Gastroesophageal sphincter (tissue), 4 donors: ENCODE results near the gene PRDX1. TPM values are rescaled to one million over a fixed set of nuclear protein-coding genes. Genes with fewer than 3 reads are reported as not detected.

Source experiments
- ATAC-seq: fragments of 150-250 bp; one replicate; pipeline ENCODE4 v1.9.1; 2016; ENCODE audit warnings: mild to moderate bottlenecking, moderate library complexity
- H3K27ac ChIP-seq, 4 donors: fragments of 200-600 bp; sonication (generic) in 3 of 4; 1 replicate in 3 of 4; 2 replicates in 1 of 4; pipeline ENCODE4 v1.5.1; 2016 to 2019
- H3K27me3 ChIP-seq: fragments of 200-600 bp; sonication (generic); one replicate; pipeline ENCODE4 v1.5.1; 2019
- H3K36me3 ChIP-seq, 2 donors: fragments of 200-600 bp; sonication (generic); one replicate each; pipeline ENCODE4 v1.5.1; 2019; ENCODE audit warnings: control low read depth in 1 of 2
- H3K4me1 ChIP-seq, 3 donors: fragments of 200-600 bp; sonication (generic); 1 replicate in 2 of 3; 2 replicates in 1 of 3; pipeline ENCODE4 v1.5.1; 2016 to 2019; ENCODE audit warnings: control low read depth in 2 of 3
- H3K4me3 ChIP-seq, 2 donors: fragments of 200-600 bp; sonication (generic); one replicate each; pipeline ENCODE4 v1.5.1; 2019; ENCODE audit warnings: mild to moderate bottlenecking in 1 of 2, moderate library complexity in 1 of 2
- H3K9me3 ChIP-seq, 3 donors: fragments of 200-600 bp; sonication (generic); one replicate each; pipeline ENCODE4 v1.5.1; 2017 to 2019; ENCODE audit warnings: control low read depth in 2 of 3
- EP300 ChIP-seq: sonication (generic); formaldehyde crosslinking; IDR thresholded peaks from one replicate; pipeline ENCODE4 v1.6.1; 2017; ENCODE audit warnings: antibody characterized with exemption, mild to moderate bottlenecking
- POLR2A ChIP-seq, 2 donors: fragments of 450-650 bp; IDR thresholded peaks; one replicate each; pipeline ENCODE4 v1.6.1; 2017; ENCODE audit warnings: antibody characterized with exemption in 2 of 2, mild to moderate bottlenecking in 2 of 2, moderate library complexity in 1 of 2
- POLR2AphosphoS5 ChIP-seq: sonication (generic); formaldehyde crosslinking; IDR thresholded peaks from one replicate; pipeline ENCODE4 v1.6.1; 2017; ENCODE audit warnings: antibody characterized with exemption
- WGBS, 2 donors: methylation state at CpG; one replicate each; pipeline ENCODE4 v1.1.5; 2018; ENCODE audit warnings: low coverage in 1 of 2; 5-methylcytosine and 5-hydroxymethylcytosine counted together
- total RNA-seq, 4 donors: library from RNA; depleted of rRNA; stranded (reverse); fragments of >200 nt; gene quantifications; one replicate each; pipeline ENCODE4 v1.1.0, GENCODE V29; 2016
- TF ChIP-seq, protein P1 (sequence below), 4 experiments: fragments of 200-600 bp in 2 of 4; fragments of 450-650 bp in 2 of 4; sonication (generic) in 1 of 4; IDR thresholded peaks; one replicate each; pipeline ENCODE4 v1.5.1; 2017 to 2019; ENCODE audit warnings: antibody characterized with exemption in 4 of 4, mild to moderate bottlenecking in 2 of 4, moderate library complexity in 2 of 4

PRDX1 gene
- total RNA-seq, 4 donors from 2014 or later: 305 to 575 (median 359) TPM

DNA sequence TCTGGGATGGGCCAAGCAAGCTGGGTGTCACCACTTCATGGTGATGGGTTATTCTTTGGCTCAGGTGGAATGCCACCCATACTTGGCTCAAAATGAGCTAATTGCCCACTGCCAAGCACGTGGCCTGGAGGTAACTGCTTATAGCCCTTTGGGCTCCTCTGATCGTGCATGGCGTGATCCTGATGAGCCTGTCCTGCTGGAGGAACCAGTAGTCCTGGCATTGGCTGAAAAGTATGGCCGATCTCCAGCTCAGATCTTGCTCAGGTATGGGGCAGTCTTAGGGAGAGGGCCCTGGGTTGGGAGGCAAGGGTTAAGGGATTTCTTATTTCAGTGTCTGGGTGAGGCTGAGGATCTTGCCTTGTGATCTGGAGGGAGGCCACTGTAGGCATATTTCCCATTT lies 46.7 kb upstream of the PRDX1 start:
- Histone ChIP-seq H3K36me3 (peaks cover 0 to 52% of the 10 kb centered on the region in 2 donors), H3K27ac (no peak overlapping the region), H3K27me3 (no peaks in the 10 kb centered on the region)

DNA sequence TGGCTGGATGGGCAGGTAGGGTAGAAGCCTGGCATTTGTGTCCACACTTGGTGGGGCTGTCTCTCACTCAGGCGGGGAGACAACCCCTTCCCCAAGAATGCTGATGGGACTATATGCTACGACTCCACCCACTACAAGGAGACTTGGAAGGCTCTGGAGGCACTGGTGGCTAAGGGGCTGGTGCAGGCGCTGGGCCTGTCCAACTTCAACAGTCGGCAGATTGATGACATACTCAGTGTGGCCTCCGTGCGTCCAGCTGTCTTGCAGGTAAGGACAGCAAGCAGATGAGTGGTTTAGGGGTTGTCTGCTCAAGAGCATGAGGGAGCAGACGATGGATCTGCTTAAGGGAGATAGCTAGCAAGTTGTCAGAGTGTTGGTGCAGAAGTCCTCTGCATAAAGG lies 46.2 kb upstream of the PRDX1 start:
- no peak overlapping the region for H3K4me3 ChIP-seq
- peaks cover 0 to 58% of the 10 kb centered on the region in 2 donors for H3K36me3 ChIP-seq
- WGBS, 2 donors: 76% methylated on average over 7 of the region's 7 CpGs; no CpG with 5 or more reads in 1 of the 2 donors
- H3K27ac ChIP-seq: no peak overlapping the region
- peaks cover 0 to 21% (median 9%) of the 10 kb centered on the region in 3 donors for H3K4me1 ChIP-seq
- TF ChIP-seq POLR2A (IDR thresholded peaks at IDR 0.05) (no peak), EP300 (no peak), POLR2AphosphoS5 (no peak)
- TF ChIP-seq, protein P1, sequence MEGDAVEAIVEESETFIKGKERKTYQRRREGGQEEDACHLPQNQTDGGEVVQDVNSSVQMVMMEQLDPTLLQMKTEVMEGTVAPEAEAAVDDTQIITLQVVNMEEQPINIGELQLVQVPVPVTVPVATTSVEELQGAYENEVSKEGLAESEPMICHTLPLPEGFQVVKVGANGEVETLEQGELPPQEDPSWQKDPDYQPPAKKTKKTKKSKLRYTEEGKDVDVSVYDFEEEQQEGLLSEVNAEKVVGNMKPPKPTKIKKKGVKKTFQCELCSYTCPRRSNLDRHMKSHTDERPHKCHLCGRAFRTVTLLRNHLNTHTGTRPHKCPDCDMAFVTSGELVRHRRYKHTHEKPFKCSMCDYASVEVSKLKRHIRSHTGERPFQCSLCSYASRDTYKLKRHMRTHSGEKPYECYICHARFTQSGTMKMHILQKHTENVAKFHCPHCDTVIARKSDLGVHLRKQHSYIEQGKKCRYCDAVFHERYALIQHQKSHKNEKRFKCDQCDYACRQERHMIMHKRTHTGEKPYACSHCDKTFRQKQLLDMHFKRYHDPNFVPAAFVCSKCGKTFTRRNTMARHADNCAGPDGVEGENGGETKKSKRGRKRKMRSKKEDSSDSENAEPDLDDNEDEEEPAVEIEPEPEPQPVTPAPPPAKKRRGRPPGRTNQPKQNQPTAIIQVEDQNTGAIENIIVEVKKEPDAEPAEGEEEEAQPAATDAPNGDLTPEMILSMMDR (IDR thresholded peaks at IDR 0.05): no peak
- H3K9me3 ChIP-seq: no peaks in the 10 kb centered on the region
- ATAC-seq: no peak
- no peaks in the 10 kb centered on the region for H3K27me3 ChIP-seq

More for the DNA sequence above, 46.7 kb upstream of the PRDX1 start:
- H3K4me3 ChIP-seq: no peak overlapping the region
- peaks cover 0 to 21% (median 9%) of the 10 kb centered on the region in 3 donors for H3K4me1 ChIP-seq
- H3K9me3 ChIP-seq: no peaks in the 10 kb centered on the region
- WGBS, 2 donors: 100% methylated on average over 1 of the region's 4 CpGs; no CpG with 5 or more reads in 1 of the 2 donors
- TF ChIP-seq EP300: no peak
- ATAC-seq: no peak

DNA sequence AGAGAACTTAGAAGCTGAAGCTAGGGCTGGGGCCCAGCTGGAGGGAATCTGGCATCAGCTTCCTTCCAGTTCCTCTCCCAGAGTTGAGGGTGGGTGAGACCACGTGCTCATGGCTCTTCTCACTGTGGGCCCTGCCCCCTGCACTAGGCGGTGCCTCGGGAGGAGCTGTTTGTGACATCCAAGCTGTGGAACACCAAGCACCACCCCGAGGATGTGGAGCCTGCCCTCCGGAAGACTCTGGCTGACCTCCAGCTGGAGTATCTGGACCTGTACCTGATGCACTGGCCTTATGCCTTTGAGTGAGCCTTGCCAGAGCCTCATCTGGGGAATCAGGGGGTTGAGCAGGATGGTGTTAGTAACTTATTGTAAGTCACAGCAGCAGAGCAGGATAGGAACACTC lies 45.0 kb upstream of the PRDX1 start:
- no peaks in the 10 kb centered on the region for H3K9me3 ChIP-seq
- peak; percentile 83 for ATAC-seq
- peaks cover 0 to 69% of the 10 kb centered on the region in 2 donors for H3K36me3 ChIP-seq
- 53% methylated on average over 2 of the region's 5 CpGs; no CpG with 5 or more reads in 1 of the 2 donors for WGBS, 2 donors
- no peaks in the 10 kb centered on the region for H3K27me3 ChIP-seq
- peaks cover 0 to 21% (median 9%) of the 10 kb centered on the region in 3 donors for H3K4me1 ChIP-seq
- no peak overlapping the region for H3K4me3 ChIP-seq
- no peak for TF ChIP-seq POLR2A (IDR thresholded peaks at IDR 0.05)
- TF ChIP-seq, protein P1 (IDR thresholded peaks at IDR 0.05): no peak
- no peak for TF ChIP-seq EP300
- peak overlapping the region in 3 of 4 donors; percentile 18 to 57 (median 48) for H3K27ac ChIP-seq

DNA sequence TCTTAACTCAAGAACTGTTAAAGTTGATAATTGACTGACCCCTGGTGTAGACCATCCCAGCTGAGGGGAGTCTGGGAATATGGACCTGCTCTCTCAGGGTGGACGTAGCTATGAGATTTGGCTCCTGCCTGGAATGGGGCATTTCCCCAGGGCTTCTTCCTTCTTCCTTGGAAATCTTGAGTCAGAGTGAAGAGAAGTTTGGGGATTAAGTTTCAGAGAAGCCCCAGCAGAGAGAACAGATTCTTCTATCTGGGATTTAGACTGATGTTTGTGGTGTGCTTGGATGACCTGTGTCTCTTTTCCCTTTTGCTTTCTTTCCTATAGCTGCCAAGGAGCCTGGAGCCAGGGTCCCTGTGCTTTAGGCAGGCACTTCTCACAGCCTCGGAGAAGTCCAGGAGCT lies 42.2 kb upstream of the PRDX1 start:
- Histone ChIP-seq H3K9me3 (no peaks in the 10 kb centered on the region), H3K36me3 (peaks cover 0 to 78% of the 10 kb centered on the region in 2 donors), H3K27ac (no peak overlapping the region), H3K4me3 (no peak overlapping the region), H3K27me3 (no peaks in the 10 kb centered on the region), H3K4me1 (peaks cover 0 to 14% (median 9%) of the 10 kb centered on the region in 3 donors)
- no peak for TF ChIP-seq POLR2AphosphoS5
- TF ChIP-seq EP300: no peak
- TF ChIP-seq, protein P1 (IDR thresholded peaks at IDR 0.05): no peak
- no peak for TF ChIP-seq POLR2A (IDR thresholded peaks at IDR 0.05)
- WGBS, 2 donors: 91 to 100% methylated on average over 1 of the region's 2 CpGs
- no peak for ATAC-seq

DNA sequence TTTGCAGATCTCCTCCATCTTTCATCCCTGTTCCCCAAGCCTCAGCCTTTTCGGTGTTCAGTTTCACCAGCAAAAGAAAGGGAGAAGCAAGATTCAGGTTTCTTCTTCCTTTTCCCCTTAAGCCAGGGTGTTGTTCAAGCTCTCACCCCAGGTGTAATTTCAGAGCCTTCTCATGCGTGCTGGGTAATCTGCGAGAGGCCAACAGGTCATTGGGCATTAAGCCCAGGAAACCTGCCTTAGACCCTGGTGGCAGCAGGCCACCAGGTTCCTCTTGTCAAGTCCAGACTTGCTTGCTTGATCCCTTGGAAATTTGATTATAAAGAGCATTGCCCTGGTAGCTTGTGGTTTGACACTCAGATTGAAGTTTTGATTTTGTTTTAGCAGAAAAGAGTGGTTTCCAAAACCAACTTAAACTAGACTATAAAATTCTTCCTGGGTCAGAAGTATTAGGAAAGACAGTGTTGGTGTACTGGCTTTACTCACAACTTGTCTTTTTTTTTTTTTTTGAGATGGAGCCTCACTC lies 35.8 kb upstream of the PRDX1 start:
- H3K27me3 ChIP-seq: no peaks in the 10 kb centered on the region
- no peaks in the 10 kb centered on the region for H3K9me3 ChIP-seq
- 80 to 100% methylated on average over 1 to 3 of the region's 3 CpGs for WGBS, 2 donors
- peaks cover 0 to 65% of the 10 kb centered on the region in 2 donors for H3K36me3 ChIP-seq
- no peak for ATAC-seq
- no peak overlapping the region for H3K4me3 ChIP-seq
- peaks cover 0 to 19% (median 0%) of the 10 kb centered on the region in 3 donors for H3K4me1 ChIP-seq
- no peak overlapping the region for H3K27ac ChIP-seq
- TF ChIP-seq POLR2AphosphoS5: no peak
- TF ChIP-seq POLR2A (IDR thresholded peaks at IDR 0.05): no peak
- TF ChIP-seq, protein P1 (IDR thresholded peaks at IDR 0.05): no peak
